ENCODE results near the gene RBM15B.

RBM15B gene

DNA sequence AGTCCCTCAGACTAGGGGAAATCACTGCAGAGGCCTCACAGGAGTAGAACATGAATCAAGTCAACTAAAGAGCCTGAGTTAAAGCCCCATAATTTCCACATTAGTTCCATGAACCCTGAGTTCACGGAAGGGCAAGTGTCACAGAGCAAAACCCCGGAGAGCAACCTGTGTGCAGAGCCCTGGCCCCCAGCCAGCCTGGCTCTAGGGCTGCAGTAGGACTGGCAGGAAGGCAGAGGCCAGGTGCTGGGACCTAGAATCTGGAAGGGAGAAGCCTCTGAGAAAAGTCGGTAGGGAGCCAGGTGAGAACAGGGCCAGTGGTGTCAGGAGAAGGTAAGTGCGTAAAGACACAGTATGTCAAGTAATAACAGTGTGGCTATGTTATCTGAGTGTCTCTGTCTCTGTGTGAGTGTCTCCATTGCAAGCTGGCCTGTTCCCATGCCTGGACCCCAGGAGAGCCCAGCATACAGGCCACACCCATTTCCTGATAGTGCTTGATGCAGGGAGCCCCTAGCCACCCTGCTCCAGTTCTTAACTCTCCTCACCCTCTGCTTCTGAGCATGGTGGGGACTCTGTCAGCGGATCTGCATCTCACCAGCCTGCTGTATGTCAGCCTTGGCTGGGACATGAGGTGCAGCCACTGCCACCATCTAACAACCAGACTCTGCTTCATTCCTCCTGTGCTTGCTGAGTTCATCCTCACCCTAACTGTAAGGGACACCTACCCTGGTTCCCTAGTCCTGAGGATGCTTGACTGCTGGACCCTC is 17.2 kb upstream of the RBM15B start:
- TF ChIP-seq, protein P1, sequence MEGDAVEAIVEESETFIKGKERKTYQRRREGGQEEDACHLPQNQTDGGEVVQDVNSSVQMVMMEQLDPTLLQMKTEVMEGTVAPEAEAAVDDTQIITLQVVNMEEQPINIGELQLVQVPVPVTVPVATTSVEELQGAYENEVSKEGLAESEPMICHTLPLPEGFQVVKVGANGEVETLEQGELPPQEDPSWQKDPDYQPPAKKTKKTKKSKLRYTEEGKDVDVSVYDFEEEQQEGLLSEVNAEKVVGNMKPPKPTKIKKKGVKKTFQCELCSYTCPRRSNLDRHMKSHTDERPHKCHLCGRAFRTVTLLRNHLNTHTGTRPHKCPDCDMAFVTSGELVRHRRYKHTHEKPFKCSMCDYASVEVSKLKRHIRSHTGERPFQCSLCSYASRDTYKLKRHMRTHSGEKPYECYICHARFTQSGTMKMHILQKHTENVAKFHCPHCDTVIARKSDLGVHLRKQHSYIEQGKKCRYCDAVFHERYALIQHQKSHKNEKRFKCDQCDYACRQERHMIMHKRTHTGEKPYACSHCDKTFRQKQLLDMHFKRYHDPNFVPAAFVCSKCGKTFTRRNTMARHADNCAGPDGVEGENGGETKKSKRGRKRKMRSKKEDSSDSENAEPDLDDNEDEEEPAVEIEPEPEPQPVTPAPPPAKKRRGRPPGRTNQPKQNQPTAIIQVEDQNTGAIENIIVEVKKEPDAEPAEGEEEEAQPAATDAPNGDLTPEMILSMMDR (IDR thresholded peaks at IDR 0.05; ENCODE audit: low read depth, low read length): no peak
- no peak for DNase-seq (ENCODE audit: extremely low read depth, low read depth)

DNA sequence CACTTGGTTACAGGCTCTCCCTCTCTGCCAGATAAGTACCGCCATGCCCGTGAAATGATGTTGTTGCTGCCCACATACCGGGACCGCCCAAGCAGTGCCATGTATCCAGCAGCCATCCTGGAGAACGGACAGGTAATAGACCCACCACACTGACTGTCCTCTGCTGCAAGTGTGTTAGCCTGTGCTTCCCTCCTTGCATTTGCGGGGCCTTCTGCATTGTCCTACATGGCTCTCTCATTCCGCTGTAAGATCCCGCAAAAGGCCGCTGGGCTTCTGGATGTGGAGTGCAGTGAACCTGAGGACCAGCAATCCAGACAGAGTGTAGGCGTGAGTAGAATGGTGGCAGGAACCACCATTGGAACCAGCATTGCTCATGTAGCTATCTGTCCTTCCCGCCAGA is 16.6 kb upstream of the RBM15B start:
- DNase-seq (ENCODE audit: extremely low read depth, low read depth): no peak
- TF ChIP-seq, protein P1 (IDR thresholded peaks at IDR 0.05; ENCODE audit: low read depth, low read length): no peak

DNA sequence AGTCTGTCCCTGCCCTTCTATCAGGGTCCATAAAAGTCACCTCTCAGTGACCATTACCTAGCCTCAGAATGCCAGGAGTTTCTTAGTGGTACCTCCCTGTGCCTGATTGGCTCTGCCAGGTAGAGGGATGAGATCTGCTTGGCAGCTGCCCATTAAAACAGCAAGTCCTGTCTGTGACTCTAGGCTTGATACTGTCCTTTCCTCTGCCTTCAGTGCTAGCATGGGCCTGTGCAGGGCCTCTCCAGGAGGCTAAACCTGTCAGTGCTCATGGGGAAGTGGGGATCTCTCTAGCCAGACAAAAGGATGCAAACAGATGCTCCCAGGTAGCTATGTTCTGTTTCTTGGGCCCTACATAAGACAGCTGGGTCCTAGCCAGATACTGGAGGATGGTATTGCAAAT is 15.9 kb upstream of the RBM15B start:
- no peak for DNase-seq (ENCODE audit: extremely low read depth, low read depth)
- TF ChIP-seq, protein P1 (IDR thresholded peaks at IDR 0.05; ENCODE audit: low read depth, low read length): no peak

DNA sequence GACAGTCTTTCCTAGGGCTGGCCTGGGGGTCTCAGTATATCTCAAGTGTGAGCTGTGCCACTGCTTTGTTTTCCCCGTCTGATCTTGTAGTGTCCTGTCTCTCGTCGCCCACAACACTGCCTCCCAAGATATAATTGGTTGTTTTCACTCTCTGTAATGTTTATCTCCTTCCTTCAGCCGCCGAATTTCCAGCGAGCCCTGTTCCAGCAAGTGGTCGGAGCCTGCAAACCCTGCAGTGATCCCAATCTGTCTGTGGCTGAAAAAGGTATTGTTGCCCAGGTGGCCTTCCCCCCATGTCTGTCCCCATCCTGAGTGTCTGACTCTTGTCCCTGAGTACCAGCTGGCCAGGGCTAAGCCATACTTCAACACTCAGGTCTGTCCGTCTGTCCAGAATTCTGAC is 15.5 kb upstream of the RBM15B start:
- TF ChIP-seq, protein P1 (IDR thresholded peaks at IDR 0.05; ENCODE audit: low read depth, low read length): no peak
- DNase-seq (ENCODE audit: extremely low read depth, low read depth): no peak

DNA sequence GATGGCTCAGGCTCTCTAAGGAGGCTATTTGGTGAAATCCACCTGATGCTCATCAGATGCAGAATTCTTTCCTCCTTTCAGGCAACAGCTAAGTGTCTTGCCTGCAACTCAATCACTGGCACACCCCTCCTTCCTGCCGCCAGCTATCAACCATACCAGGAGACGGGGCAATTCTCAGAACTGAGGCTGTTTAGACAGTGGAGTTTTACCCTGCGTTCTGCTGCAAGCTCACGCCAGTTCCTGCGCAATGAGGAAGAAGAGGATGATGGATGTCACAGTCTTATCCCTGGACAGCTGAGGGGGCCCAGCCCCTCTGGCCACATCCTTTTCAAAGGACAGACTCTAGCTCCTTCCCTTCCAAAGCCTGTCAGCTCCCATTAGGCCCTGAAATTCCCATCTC is 13.0 kb upstream of the RBM15B start:
- no peak for DNase-seq (ENCODE audit: extremely low read depth, low read depth)

DNA sequence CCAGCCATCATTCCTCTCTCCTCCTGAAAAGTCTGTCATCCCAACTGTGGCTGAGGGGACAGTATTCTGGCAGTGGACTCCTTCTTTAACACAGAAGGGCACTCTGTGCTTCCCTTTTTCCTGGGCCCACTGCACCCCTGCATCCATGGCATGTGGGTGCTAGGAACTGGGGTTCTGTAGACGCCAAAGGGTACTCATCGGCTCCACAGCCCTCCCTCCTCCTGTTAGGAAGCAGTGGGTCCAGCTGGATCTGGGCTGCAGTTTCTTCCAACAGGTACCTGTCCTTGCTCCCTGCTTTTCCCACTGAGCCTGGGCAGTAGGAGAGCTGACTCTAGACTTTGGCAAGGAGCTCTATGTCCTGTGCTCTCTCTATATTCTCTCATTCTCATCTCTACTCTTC is 12.4 kb upstream of the RBM15B start:
- no peak for DNase-seq (ENCODE audit: extremely low read depth, low read depth)
- TF ChIP-seq, protein P1 (IDR thresholded peaks at IDR 0.05; ENCODE audit: low read depth, low read length): no peak

More for the DNA sequence above, 13.0 kb upstream of the RBM15B start:
- TF ChIP-seq, protein P1 (IDR thresholded peaks at IDR 0.05; ENCODE audit: low read depth, low read length): no peak

DNA sequence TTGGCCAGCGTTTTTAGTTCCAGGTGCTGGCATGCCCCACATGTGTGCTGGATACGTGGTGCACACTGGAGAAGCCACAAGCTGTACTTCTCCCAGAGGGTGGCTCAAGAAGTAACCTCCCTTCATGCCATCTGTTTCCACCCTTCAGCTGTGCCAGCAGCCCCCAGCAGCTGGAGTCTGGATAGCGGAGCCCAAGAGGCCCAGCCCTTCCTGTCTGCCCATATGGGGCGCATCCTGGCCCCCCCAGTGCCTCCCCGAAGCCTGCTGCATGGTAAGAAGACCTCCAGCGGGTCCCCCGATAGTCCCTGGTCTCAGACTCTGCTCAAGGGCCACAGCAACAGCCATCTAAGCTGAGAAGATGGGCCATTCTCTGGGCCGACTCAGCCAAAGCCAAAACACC is 11.8 kb upstream of the RBM15B start:
- no peak for DNase-seq (ENCODE audit: extremely low read depth, low read depth)
- TF ChIP-seq, protein P1 (IDR thresholded peaks at IDR 0.05; ENCODE audit: low read depth, low read length): no peak

All from AG09319 (cell line).